Endodermal cell (in vitro differentiated cells): ENCODE data around the gene CAPN12. TPM values are rescaled to one million over a fixed set of nuclear protein-coding genes. Genes with fewer than 3 reads are reported as not detected.

ENCODE experiments used
- DNase-seq: peaks from one replicate; pipeline ENCODE4 v3.0.0-alpha.2; 2017
- H3K27ac ChIP-seq: 2 replicates; pipeline ENCODE4 v1.5.1; 2013; ENCODE audit warnings: mild to moderate bottlenecking, low read depth, low read length, moderate library complexity
- H3K27me3 ChIP-seq: 2 replicates; pipeline ENCODE4 v1.6.1; 2013; ENCODE audit warnings: mild to moderate bottlenecking, low read length, moderate library complexity; ENCODE audit not compliant: insufficient read depth, control insufficient read depth, poor library complexity, severe bottlenecking
- H3K36me3 ChIP-seq: 2 replicates; pipeline ENCODE4 v1.7.0; 2013; ENCODE audit warnings: mild to moderate bottlenecking, low read length, moderate library complexity; ENCODE audit not compliant: control insufficient read depth, insufficient read depth
- H3K4me1 ChIP-seq: one replicate; pipeline ENCODE4 v1.7.0; 2013; ENCODE audit warnings: low read length; ENCODE audit not compliant: control insufficient read depth, insufficient read depth
- H3K4me3 ChIP-seq: 2 replicates; pipeline ENCODE4 v1.5.1; 2013; ENCODE audit warnings: mild to moderate bottlenecking, low read length, moderate library complexity
- H3K9ac ChIP-seq: 2 replicates; pipeline ENCODE4 v1.6.1; 2013; ENCODE audit warnings: mild to moderate bottlenecking, low read length, moderate library complexity; ENCODE audit not compliant: poor library complexity, severe bottlenecking; ENCODE audit errors: extremely low read depth
- H3K9me3 ChIP-seq: 2 replicates; pipeline ENCODE4 v1.6.1; 2013; ENCODE audit warnings: mild to moderate bottlenecking, low read length, moderate library complexity; ENCODE audit not compliant: control insufficient read depth
- H3K27ac Mint-ChIP-seq: 2 replicates; pipeline ENCODE4 v1.8.0; 2020; ENCODE audit warnings: mixed read lengths
- H3K27me3 Mint-ChIP-seq: 2 replicates; pipeline ENCODE4 v1.8.0; 2021; ENCODE audit warnings: mild to moderate bottlenecking, mixed read lengths; ENCODE audit not compliant: insufficient read depth
- H3K36me3 Mint-ChIP-seq: 2 replicates; pipeline ENCODE4 v1.8.0; 2020; ENCODE audit warnings: low read depth, mixed read lengths
- H3K4me1 Mint-ChIP-seq: 2 replicates; pipeline ENCODE4 v1.8.0; 2020; ENCODE audit warnings: mixed read lengths
- H3K4me3 Mint-ChIP-seq: 2 replicates; pipeline ENCODE4 v1.8.0; 2020; ENCODE audit warnings: mild to moderate bottlenecking, moderate library complexity, mixed read lengths
- H3K9me3 Mint-ChIP-seq: 2 replicates; pipeline ENCODE4 v1.8.0; 2020; ENCODE audit warnings: mild to moderate bottlenecking, mixed read lengths
- CTCF ChIP-seq: fragments of 200-600 bp; sonication (generic); conservative IDR thresholded peaks from 2 replicates; pipeline ENCODE4 v1.5.0; 2021; ENCODE audit warnings: antibody characterized with exemption, mild to moderate bottlenecking
- WGBS, 2 experiments: methylation state at CpG; one replicate each; pipeline versions ENCODE4 v1.1.5 to v1.1.7; 2013; ENCODE audit warnings: missing lambda C conversion rate in 2 of 2, mixed read lengths in 1 of 2; ENCODE audit not compliant: insufficient coverage in 1 of 2, insufficient read length in 1 of 2; 5-methylcytosine and 5-hydroxymethylcytosine counted together
- total RNA-seq, 2 donors: library from RNA; stranded (reverse); fragmentation: NEBNext Ultra II Directional in 1 of 2; extraction: Animal tissue kit (Norgen Biotek cat#: 25700) in 1 of 2; gene quantifications; 2 replicates in 1 of 2; 3 replicates in 1 of 2; pipeline ENCODE4 v1.2.1, GENCODE V29; 2021

The CAPN12 gene
- total RNA-seq, 2 donors from 2014 or later = 14.5 to 83.0 TPM

GRCh38 chr19:38712161-38712748, 32.0 kb downstream of the CAPN12 start:
- H3K9ac ChIP-seq = no peak overlapping the region
- no peak for DNase-seq
- Mint-ChIP-seq H3K27me3 (no peaks in the 10 kb centered on the region), H3K36me3 (peaks cover 67% of the 10 kb centered on the region), H3K27ac (no peak overlapping the region), H3K4me3 (no peak overlapping the region), H3K9me3 (no peaks in the 10 kb centered on the region), H3K4me1 (no peaks in the 10 kb centered on the region)
- no peak overlapping the region for H3K4me3 ChIP-seq
- no peaks in the 10 kb centered on the region for H3K4me1 ChIP-seq
- 87 to 89% methylated on average over 12 to 15 of the region's 15 CpGs for WGBS, 2 experiments
- no peak for TF ChIP-seq CTCF
- H3K36me3 ChIP-seq = peaks cover 79% of the 10 kb centered on the region
- no peak overlapping the region for H3K27ac ChIP-seq
- no peaks in the 10 kb centered on the region for H3K9me3 ChIP-seq
- H3K27me3 ChIP-seq = no peaks in the 10 kb centered on the region

DNA sequence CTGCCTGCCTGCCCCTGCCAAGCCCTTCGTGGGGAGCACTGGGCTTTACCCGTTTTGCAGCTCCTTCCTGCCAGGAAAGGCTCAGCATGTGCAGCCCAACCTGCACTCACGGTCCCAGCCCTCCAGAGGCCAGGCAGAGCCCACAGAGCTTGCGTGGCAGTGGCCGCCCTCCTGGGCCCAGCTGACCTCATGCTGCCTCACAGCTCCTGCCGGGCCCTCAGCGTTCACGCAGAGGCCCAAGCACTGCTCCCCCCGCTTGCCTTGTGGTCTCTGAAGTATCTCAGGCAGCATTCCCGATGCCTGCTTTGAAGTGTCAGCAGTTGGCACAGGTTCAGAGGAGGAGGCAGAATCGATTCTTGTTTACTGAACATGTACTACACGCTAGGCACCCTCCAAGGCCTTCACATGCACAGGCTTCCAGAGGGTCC, 32.5 kb downstream of the CAPN12 start:
- 94 to 95% methylated on average over 9 to 12 of the region's 12 CpGs for WGBS, 2 experiments
- TF ChIP-seq CTCF = no peak
- Mint-ChIP-seq H3K27ac (no peak overlapping the region), H3K9me3 (no peaks in the 10 kb centered on the region), H3K27me3 (no peaks in the 10 kb centered on the region), H3K4me1 (no peaks in the 10 kb centered on the region), H3K36me3 (peaks cover 70% of the 10 kb centered on the region), H3K4me3 (no peak overlapping the region)
- no peak overlapping the region for H3K4me3 ChIP-seq
- no peaks in the 10 kb centered on the region for H3K9me3 ChIP-seq
- no peak overlapping the region for H3K27ac ChIP-seq
- no peak for DNase-seq
- no peaks in the 10 kb centered on the region for H3K4me1 ChIP-seq
- H3K36me3 ChIP-seq = peaks cover 79% of the 10 kb centered on the region
- H3K27me3 ChIP-seq = no peaks in the 10 kb centered on the region
- no peak overlapping the region for H3K9ac ChIP-seq

- Mint-ChIP-seq H3K4me3 (no peak overlapping the region), H3K4me1 (no peaks in the 10 kb centered on the region), H3K27ac (no peak overlapping the region), H3K36me3 (peaks cover 70% of the 10 kb centered on the region), H3K27me3 (no peaks in the 10 kb centered on the region), H3K9me3 (no peaks in the 10 kb centered on the region)
- WGBS, 2 experiments = 92% methylated on average over 21 to 25 of the region's 25 CpGs
- Histone ChIP-seq H3K27ac (peak overlapping the region; percentile 3), H3K36me3 (peaks cover 82% of the 10 kb centered on the region), H3K9ac (no peak overlapping the region), H3K9me3 (no peaks in the 10 kb centered on the region), H3K27me3 (no peaks in the 10 kb centered on the region), H3K4me1 (no peaks in the 10 kb centered on the region), H3K4me3 (no peak overlapping the region)
- no peak for DNase-seq
- TF ChIP-seq CTCF = no peak
These were observed 33.1 kb downstream of the CAPN12 start for GRCh38 chr19:38710928-38711725.
